IPS-NIHi7 (cell line): ENCODE results near the gene CLDN7.
A peak's percentile ranks its signal among the peaks of the same experiment; 100 is the strongest.

Experiments used
- DNase-seq: peaks from one replicate; pipeline ENCODE4 v3.0.0; 2012; ENCODE audit warnings: mixed read lengths; ENCODE audit errors: extremely low spot score

Gene CLDN7, protein sequence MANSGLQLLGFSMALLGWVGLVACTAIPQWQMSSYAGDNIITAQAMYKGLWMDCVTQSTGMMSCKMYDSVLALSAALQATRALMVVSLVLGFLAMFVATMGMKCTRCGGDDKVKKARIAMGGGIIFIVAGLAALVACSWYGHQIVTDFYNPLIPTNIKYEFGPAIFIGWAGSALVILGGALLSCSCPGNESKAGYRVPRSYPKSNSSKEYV

DNA sequence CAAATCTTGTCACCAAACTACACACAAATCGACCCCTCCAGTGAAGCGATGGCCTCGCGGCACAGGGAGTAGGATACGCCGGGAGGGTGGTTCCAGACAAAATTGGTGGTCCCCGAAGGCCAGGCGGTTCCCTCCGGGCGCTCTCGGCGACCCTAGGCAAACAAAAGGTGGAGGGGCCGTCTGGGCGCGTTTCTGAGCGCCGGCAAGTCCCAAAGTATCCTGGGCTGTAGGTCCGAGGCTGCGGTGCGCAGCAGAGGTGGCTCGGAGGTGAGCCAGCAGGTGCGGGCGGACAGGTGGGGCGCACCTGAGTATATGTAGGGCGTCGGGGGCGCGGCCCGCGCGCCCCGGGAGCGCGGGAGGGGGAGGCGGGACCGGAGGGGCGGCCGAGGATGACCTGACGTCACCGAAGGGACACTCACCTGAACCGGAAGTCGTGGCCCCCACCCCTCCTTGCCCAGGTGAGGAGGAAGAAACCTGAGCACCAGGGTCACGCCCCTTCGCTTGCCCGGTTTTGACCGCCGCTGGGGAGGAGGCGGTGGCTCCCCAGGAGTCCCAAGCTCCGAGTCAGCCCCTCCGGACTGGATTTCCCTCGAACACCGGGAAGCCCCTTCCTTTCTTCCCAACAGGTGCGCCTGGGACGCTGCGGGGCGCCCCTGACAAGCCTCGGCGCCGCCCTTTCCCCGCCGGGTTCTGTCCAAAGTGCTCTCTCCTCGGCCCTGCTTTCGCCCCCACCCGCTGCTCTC is at the start of gene CLDN7:
Gene CLDN7 (minus strand): TSS at position 287 of the 743 bp plus-strand sequence. CDS start 435 bp downstream, outside the sequence.
- peak; percentile 91 for DNase-seq

DNA sequence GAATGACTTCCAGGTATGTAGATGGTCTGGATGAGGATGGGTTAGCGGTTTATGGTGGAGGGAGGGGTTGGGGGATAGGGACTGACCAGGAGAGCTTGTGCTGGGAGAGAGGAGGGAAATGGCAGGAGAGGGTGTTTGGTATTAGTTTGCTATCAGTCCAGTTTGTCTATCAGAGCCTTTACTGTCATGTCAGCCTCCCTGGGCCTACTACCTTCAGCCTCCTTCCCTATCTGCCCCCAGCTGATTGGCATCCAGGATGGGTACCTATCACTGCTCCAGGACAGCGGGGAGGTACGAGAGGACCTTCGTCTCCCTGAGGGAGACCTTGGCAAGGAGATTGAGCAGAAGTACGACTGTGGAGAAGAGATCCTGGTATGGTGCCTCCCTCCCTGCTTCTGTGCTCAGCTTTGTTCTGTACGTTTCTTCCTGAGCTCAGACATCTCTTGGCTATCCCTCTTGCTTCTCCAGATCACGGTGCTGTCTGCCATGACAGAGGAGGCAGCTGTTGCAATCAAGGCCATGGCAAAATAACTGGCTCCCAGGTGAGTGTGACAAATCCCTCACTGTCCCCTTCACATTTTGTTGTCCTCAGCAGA is 48.9 kb upstream of the CLDN7 start:
- DNase-seq = no peak

DNA sequence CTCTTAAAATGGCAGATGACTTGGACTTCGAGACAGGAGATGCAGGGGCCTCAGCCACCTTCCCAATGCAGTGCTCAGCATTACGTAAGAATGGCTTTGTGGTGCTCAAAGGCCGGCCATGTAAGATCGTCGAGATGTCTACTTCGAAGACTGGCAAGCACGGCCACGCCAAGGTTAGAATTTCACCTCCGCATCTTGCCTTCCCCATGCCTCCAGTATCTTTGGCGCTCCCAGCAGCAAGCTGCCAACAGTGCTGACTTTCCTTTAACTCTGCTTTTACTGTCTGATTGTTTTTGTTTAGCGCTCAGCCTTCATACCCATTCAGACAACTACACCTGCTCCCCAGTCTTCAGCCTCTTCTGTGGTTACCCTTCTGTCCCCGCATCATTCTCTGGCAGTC is 47.4 kb upstream of the CLDN7 start:
- no peak for DNase-seq

DNA sequence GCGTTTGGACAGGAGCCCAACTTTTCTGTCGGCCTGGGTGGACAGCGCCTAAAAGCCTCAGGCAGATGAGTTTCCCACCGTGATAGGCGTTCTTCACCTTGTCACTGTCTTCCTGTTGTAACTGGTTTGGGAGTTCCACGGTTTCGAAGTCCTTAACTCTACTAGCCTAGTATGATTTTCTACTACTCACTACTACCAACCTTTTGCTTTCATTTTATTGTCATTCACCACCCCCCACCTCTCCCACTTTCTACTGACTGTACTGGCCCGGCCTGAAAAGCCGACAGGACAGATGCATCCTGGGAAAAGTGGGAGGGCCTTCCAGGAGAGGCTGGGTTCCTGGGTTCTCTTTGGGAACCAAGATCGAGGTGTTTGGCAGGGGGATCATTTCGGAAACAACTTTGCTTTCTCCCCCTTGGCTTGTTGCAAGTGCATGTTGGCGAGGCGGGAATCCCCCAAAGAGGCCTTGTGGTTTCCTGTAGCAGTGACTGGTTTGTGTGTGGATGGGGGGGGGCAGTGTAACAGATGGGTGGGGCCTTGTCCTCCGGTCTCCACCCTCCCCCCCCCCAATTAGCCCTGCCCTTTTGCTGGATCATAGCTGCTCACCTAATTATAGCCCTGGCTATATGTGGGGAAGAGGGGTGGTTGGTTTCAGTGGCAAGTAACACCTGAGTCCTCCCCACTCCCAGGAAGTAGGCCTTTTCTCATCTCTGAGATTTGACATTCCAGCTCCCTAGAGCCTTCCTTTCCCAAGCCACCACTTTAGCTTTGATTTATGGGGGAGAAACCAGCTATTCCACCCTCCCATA is 46.6 kb upstream of the CLDN7 start:
- peak; percentile 65 for DNase-seq

DNA sequence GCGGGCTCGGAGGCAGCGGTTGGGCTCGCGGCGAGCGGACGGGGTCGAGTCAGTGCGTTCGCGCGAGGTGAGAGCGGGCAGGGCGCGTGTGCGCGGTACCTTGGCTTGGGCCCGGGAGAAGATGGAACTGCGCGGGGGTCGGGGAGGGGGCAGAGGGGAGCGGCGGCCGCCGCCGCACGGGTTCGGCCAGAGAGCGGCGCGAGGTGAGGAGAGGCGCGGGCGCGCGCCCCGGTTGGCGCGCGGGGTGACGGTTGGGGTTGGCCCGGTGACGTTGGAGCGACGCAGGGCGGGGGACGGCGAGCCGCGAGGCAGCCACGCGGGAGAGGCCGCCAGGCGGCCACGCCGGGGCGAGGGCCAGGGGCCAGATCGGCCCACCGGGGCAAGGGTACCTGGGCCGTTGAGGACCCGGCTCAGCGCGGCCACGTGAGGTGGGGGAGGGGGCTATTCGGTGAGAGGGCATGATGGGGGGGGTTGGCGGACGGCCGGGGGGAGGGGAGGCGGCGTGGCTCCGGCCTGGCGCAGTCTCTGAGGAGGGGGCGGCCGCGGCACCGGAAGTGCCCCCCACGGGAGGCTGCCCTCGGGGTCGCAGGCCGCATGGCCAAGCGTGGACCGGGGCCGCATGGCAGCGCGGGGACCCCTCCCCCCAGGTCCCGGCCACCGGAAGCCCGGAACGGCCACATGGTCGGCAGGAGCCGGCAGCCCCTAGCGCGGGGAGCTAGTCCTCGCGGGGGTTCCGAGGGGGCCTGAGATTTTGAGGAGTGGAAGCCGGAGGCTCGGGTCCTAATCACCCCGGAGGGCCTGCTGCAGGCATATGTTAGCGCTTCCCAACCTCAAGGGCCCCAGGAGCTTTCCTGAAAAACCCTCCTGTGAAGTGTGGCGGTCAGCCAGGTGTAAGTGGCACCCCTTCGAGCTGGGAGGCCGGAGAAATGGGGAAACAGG is 45.7 kb upstream of the CLDN7 start:
- peak; percentile 45 for DNase-seq

DNA sequence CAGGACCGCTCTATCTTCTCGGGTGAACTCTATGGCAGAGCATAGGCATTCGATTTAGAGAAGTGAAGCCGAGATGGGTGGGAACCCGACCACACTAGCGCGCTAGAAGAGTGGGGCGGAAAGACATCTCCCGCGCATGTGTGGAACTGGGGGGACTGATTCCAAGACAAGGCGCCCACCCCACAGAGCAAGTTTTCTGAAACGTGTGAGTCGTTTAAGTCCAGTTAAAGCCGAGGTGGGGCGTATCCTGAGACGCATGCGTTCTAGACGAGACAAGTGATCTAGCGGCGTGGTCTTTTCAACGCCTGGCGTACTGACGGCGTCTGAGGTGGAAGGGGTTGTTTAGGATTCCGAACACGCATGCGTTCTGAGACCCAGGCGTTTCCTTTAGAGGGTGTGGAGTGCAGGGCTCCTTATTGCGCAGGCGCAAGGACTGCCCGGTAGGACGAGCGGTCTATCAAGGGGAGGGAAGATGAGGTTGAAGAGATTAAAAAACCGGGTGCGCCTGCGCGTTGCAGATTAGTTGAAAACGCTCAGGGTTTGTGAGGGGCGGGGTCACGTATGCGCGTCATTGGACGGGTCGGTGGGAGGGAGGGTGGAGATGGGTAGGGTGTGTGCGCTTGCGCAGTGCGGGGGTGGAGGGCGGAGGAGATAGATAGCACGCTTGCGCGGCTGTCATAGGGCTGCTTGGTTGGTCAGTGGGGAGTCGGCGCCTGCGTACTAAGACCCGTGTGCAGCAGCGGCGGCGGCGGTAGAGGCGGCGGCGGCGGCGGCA is 44.8 kb upstream of the CLDN7 start, which contains the start of gene EIF5A:
Gene EIF5A (plus strand): TSS at position 718 of the 775 bp plus-strand sequence. CDS start 2,008 bp downstream, outside the sequence.
- DNase-seq = peak; percentile 96

DNA sequence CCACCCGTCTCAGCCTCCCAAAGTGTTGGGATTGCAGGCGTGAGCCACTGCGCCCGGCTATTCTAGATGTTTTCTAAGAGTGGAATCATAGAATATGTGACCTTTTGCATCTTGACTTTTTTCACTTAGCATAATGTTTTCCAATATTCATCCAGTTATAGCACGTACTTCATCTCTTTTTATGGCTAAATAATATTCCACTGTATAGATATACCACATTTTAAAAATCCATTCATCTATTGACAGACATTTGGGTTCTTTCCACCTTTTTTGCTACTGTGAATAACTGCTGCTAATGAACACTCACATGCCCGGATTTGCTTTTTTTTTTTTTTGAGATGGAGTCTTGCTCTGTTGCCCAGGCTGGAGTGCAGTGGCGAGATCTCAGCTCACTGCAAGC is 41.9 kb upstream of the CLDN7 start:
- no peak for DNase-seq

DNA sequence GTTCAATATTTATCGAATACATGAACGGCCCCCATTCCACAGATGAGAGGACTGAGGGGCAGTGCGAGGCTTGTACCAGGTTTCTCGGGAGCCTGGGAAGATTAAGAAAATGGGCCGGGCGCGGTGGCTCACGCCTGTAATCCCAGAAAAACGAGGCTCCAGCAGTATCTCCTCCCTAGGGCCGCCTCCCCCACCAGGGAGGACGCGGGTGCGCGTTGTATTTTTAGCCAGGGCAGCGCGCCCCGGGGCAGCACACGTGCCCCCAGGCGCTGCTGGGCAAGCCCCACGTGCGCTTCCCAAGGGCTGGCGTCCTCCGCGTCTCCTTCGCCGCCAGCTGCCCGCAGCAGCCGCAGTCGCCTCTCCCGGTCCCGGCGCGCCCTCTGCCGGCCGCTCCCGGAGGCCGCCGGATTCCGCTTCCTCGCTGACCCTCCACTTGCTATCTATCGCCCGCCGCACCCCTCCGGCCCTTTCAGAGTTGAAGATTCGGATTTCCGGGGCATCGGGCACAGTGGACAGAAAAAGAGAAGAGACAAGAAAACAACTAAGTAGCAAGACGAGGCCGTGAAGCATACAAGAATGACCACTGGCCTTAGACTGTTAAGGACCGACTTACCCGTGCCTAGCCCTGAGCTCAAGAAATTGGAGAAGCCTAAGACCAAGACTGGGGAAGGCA is 34.0 kb upstream of the CLDN7 start:
- peak; percentile 88 for DNase-seq

DNA sequence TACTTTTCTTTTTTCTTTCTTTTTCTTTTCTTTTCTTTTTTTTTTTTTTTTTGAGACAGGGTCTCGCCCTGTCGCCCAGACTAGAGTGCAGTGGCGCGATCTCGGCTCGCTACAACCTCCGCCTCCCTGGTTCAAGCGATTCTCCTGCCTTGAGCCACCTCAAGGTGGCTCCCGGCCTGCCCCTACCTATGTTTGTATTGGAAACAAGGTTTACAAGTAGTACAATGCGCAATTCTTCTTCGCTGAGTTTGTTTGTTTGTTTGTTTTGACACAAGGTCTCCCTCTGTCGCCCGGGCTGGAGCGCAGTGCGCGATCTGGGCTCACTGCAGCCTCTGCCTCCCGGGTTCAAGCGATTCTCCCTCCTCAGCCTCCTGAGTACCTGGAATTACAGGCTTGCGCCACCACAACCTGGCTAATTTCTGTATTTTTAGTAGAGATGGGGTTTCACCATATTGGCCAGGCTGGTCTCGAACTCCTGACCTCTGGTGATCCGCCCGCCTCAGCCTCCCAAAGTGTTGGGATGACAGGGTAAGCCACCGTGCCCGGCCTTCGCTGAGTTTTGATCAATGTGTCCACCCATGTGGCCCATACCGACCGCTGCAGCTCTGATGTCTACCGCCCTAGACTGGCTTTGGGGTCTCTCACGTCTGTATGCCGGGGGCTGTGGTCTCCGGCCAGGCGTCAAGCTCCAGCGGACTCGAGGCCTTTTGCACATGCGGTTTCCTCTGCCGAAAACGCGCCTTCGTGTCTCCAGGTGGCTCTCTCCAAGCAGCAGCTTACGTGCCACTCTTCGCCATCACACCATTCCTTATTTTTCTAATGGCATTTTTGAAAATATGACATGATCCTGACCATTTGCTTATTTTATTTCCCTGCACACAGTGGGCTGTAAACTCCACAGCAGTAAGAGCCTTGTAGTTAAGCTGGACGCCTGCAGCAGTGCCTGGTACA is 33.2 kb upstream of the CLDN7 start:
- no peak for DNase-seq

DNA sequence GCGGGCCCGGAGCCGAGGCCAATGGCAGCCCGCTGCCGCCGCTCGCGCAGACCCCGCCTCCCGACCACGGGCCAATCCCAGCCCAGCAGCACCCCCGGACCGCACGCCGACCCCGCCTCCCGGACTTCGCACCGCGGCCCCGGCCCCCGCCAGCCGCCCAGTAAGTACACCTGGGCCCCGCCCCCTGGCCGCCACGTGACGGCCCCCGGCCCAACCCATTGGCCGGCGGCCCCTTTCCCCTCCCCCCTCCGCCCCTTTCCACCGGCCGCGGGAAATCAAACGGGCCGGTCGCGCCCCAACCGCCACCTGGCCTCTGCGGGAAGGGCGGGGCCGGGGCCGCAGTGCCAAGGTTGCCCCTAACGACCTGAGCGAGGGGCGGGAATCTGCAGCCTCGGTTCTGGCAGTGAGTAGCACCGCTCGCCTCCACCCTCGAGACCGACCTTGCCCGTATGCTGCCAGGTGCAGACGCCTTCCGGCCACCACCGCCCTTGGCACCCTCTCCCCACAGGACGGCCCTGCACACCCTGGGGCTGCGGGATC is 32.4 kb upstream of the CLDN7 start, which contains the start of gene YBX2:
Gene YBX2 (minus strand): TSS at position 26 of the 540 bp plus-strand sequence. CDS start 139 bp downstream, outside the sequence.
- DNase-seq = peak; percentile 97

DNA sequence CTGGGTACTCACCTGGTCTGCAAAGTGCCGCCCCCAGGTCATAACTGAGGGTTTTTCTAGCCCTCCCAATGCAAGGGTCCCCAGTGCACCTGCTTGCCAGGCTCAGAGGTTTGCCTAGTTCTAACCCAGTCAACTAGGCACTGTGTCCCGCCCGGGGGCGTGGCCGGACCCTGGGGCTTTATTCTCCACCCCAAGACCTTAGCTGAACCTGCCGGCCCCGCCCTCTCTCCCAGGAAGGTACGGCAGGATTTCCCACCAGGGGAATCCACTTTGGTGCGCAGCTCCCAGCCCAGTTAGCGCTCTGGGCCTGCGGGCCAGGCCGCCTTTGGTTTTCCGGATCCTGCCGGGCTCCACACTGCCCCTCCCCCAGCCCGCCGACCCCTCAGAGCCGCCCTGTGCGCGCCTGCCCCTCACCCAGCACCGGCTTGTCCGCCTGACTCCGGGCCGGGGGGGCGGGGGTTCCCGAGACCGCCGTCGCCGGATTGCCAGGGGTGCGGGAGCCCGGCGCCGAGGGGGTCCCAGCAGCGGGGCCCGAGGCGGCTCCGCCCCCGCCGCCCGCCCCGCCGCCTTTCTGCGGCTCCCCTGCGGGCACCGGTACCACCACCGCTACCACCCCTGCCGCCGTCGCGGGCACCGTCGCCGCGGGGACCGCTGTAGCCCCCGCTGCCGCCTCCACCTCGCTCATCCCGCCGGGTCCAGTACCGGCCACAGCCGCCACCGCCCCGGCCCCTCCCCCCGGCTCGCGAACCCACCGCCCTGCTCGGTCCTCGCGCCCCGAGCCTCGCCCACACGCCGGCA is 31.7 kb upstream of the CLDN7 start:
- DNase-seq = peak; percentile 74

DNA sequence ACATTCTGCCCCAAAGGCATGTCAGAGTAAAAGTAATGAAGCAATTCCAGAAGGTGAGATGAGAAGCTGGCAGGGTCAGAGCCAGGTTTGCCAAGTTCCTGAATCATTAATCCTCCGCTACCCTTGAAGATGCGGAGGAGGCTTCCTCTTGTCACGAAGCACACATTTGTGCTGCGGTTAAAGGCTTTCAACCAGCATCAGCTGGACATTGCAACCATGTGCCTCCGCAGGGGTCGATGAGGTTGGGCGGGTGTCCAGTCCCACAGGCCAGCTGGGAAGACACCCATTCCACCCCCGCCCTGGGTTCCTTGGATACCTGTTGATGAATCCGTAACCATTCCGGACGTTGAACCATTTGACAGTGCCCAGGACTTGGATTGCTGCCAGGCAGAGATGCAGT is 30.9 kb upstream of the CLDN7 start:
- DNase-seq = no peak

DNA sequence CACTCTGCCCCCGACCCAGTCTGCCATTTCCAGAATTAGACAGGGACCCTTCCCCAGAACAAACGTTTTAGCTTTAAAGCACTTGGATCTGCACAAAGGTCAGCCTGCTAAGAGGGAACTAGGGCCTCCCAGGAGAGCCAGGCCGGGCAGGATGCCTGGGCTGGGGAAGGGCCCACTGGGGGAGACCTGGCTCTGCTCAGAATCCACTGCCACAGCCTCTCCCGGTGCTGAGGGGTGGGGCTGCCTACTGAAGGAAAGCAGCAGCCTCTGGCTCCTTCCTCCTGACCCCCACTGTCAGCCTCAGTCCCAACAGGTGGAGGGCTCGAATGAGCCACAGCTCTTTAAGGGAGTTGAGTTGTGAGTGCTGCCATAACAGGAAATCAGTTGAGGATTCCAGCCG is 30.5 kb upstream of the CLDN7 start:
- no peak for DNase-seq

DNA sequence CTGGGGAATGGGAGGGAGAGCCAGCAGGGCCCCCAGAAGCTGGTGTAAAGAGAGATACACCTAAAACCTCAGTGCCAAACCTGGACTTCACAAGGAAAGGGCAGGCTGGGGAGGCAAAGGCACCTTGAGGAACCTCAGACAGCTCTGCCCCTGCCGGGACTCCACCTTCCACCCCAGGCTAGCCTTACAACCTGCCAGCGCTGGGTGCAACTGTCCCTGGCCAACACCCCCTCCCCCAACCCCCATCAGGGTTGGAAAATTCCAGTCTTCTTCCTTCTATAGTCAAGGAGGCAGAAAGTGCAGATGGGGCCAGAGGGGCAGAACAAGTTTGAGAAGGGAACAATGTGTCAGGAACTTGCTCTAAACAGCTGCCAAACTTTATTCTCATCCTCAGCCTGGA is 29.9 kb upstream of the CLDN7 start:
- DNase-seq = no peak

DNA sequence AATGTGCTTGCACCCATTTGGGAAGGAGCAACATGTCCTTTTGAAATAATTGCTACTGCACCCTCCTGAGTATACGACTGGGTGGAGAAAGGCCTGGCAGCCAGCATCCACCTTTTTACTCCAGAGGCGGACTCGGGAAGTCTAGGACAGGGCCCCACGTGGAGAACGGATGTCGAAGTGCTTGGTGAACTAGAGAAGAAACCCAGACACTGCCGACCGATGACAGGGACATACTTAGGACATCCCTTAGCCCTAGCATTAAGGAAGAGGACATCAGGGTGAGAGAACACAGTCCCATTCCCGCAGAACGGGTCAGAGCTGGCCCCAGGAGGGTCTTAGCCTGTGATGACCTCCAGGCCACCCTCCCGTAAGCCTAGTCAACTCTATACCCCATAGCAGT is 28.4 kb upstream of the CLDN7 start:
- no peak for DNase-seq

DNA sequence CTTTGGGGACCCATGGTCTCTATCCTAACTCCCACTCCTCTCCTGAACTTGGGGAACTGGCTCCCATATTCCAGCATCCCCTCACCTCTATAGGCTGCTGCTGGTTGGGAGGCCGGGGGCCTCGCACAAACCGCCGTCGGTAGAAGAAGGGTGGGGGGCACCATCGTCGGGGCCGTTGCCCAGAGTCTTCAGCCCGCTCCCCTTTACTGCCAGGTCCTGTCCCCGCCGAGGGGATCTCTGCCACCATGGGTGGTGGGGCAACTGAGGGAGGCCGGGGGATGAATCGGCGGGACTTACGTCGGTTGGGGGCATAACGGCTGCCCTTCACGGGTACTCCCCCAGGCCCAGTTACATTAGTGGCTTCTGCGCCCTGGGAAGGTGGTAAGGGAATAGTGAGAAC is 27.9 kb upstream of the CLDN7 start:
- no peak for DNase-seq
